Muscle of back (tissue), 11 donors: Measurements from ENCODE around the gene FBRSL1. TPM values are rescaled to one million over a fixed set of nuclear protein-coding genes. Genes with fewer than 3 reads are reported as not detected.
"Not testable (repeated sequence)": the region's sequence is repeated elsewhere in the genome, so short reads cannot be mapped to it uniquely, and the experiment has no call there.

Experiments used
- DNase-seq, 3 donors: peaks; one replicate each; pipeline versions ENCODE4 v3.0.0 to v3.0.0-alpha.2; 2013
- polyA plus RNA-seq, 10 donors: library from polyadenylated mRNA; unstranded; fragments of 120-200 nt; gene quantifications; one replicate each; pipeline ENCODE4 v1.2.1, GENCODE V29; 2013; ENCODE audit not compliant: insufficient read length in 10 of 10

Gene FBRSL1
- polyA plus RNA-seq, 10 donors, result 28.2 to 49.8 (median 41.7) TPM

DNA sequence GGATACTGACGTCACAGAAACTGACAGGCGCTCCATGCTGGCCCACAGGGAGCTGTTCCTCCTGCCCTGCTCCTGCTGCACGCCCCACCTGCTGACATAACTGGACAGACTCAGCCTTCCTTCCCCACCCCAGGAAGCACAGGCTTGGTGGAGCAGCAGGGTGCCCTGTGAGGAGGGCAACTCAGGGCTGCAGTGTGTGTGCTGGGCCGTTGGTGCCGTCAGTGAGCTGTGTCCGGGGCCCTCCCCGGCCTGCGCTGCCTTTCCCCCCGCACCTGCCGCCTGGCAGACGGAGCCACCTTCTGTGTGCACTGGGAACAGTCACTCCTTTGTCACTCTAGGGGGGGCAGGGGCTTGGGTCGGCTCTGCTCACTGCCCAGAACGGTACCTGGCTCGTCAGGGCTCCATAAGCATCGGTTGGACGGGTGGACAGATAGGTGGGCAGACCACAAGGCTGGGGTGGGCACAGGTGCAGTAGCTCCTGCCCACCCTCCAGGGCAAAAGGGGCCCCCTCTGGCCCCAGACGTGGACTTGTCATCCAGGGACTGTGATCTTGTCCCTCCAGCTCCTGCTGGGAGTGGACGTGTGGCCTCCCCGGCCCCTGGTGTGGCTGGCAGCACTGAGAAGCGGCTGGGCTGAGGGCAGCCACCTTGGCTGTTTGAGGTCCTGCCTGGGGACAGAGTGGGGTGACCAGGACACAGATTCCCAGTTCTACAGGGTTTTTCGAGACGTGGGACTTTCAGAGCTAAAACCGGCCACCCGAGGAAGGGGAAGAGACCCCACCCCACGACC, 32.8 kb downstream of the FBRSL1 start:
- DNase-seq, result no peak

DNA sequence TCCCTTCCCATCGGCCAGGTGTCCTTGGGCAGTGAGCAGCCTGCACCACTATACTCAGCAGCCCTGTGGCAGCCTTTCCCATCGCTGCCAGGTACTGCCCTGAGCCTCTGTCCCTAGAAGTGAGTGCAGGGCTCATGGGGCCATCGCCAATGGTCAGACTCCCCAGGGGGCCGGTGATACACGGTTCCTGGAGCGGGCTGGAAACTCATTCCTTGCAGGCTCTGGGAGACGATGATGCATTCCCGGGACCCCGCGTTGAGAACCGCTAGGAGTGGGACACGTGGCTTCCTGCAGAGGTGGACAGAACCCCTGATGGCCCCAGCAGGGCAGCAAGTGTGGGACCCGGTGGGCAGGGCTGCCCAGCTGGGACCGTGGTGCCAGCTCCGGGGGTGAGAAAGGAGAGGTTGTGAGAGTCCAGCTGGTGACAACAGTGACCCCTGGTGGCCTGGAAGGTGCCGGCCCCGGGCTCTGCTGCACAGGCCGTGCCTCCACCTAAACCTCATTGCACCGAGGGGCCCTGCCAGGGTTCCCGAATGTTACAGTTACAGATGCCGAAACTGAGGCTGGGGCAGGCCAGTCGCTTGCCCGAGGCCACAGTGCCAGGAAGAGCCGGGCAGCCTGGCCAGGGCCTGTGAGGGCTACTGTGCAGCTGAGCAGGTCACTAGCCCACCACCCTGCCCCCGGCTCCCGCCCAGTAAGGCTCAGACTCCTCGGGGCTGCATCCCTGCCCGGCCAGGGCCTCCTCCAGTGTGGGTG, 33.8 kb downstream of the FBRSL1 start:
- peak; percentile 34 to 76 (median 75) for DNase-seq

DNA sequence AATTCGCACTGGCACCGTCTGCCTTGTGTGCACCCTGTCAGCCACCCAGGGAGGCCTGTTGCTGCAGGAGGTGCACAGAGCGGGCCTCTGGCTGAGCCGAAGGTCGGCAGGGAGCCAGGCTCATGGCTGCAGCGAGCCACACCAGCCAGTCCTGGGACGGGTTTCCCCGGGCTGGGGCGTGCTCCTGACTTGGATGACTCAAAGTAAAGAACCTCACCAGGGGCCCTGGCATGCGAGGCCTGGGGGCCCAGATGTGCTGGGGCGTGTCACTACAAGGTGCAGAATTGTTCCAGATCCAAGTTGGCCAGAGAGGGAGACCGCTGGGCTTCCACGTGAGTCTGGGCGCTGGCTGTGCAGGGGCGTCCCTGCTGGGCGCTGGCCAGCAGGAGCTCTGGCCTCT, 34.5 kb downstream of the FBRSL1 start:
- no peak for DNase-seq

DNA sequence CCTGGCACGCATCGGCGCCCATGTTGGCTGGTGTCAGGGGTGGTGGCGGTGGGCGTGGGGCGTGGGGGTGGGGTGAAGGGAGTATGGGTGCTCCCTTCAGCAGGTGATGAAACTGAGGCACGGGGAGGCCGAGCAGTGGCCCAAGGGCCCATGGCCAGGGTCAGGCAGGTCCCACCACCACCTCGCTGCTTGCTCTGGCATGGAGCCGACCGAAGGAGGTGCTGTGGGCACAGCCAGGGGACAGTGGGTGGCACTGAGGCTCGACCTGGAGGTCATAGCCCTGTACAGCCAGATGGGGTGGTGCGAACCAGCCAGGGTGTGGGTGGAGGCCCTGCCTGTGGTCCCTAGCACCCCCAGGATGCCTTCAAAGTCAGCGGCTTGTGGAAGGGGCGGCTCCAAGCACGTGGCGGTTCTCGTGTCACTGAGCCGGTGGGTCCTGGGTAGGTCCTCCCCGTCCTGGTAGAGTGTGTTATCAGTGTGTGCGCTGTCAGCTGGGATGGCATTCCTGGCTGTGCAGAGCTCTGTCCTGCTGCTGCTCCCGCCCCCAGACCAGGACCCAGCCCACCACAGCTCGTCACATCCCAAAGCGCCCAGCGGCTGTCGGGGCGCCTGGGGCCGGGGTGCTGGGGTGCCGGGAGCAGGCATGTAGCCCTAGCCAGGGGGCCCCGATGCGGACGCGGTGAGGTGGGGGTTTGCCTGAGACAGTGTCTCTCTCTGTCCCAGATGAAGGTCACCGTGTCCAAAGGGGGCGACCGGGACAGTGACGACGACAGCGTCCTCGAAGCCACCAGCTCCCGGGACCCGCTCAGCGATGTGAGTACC, 35.3 kb downstream of the FBRSL1 start:
- no peak for DNase-seq

DNA sequence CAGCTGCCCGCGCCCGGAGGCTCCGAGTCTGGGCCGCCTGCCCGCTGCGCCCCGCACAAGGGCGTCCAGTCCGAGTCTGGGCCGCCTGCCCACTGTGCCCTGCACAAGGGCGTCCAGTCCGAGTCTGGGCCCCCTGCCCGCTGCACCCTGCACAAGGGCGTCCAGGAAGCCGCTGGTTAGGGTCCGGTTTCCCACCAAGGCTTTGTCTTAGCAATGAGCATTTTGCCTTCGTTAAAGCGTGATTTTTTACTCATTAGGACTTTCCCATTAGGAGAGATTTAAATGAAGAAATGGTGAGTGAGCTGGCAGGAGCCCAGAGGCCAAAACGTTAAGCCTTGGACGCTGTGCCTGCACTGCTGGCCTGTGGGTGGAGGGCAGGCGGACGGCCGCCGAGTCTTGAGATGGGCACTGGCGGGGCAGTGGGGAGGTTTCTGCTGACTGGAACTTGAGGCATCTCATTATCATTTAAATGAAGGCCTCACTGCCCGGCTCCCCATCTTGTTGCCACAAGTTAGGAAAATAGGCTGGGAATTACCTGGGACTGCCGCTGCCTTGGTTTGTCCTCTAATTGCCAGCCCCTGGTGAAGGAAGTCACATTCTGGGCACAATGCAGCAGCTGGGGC, 36.0 kb downstream of the FBRSL1 start:
- no peak for DNase-seq

DNA sequence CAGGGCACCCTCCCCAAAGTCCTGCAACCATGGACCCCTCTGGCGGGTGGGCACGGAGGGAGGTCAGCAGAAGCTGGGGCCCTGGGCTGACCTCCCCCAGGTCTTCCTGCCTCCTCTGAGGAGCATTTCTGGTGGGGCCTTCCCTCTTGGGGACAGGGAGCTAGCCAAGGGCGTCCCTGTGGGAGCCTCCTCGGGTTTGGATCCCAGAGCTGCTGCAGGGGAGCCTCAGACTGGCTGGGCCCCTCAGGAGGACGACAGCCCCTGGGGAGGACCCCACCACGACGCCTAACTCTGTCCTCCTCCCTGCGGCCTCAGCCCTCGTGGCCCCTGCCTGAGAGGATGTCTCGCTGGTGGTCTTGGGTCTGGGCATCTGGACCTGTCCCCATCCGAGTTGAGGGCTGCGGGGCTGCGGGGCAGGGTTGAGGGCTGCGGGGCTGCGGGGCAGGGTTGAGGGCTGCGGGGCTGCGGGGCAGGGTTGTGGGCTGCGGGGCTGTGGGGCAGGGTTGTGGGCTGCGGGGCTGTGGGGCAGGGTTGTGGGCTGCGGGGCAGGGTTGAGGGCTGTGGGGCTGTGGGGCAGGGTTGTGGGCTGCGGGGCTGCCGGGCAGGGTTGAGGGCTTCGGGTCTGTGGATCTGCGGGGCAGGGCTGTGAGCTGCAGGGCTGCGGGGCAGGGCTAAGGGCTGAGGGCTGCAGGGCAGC, 37.4 kb downstream of the FBRSL1 start:
- DNase-seq, result no peak

DNA sequence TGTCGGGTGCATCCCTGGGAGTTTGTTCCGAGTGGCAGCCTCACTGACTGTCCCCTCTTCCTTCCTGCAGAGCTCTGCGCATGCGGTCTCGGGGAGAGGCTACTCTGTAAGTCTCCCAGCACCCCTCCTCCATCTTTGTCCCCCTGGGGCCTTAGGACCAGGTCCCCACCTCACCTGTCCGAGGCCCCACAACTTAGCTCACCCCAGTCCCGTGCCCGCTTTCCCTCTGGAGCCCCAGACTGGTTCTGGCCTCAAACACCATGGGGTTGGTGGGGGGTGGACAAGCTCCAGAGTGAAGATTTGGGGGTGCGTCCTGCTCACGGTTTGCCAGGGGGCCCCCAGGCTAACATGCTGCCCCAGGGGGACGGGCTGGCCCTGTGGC, 37.9 kb downstream of the FBRSL1 start:
- DNase-seq, result no peak

DNA sequence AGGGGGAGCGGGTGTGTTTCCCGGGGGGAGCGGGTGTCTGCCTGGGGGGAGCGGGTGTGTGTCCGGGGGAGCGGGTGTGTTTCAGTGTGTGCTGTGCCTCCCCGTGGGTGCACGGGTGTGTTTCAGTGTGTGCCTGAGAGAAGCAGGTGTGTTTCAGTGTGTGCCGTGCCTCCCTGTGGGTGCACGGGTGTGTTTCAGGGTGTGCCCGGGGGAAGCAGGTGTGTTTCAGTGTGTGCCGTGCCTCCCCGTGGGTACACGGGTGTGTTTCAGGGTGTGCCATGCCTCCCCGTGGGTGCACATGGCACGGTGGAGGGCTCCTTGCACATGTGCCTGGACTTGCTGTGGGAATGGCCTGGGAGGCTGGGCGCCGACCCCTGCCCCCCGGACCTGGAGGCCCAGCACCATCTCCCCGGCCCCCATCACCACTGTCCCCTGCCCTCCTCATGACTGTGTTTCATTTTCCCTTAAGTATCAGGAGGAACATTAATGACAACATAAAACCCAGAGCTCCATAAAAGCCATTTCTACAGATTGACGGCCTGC, 38.7 kb downstream of the FBRSL1 start:
- no peak for DNase-seq

DNA sequence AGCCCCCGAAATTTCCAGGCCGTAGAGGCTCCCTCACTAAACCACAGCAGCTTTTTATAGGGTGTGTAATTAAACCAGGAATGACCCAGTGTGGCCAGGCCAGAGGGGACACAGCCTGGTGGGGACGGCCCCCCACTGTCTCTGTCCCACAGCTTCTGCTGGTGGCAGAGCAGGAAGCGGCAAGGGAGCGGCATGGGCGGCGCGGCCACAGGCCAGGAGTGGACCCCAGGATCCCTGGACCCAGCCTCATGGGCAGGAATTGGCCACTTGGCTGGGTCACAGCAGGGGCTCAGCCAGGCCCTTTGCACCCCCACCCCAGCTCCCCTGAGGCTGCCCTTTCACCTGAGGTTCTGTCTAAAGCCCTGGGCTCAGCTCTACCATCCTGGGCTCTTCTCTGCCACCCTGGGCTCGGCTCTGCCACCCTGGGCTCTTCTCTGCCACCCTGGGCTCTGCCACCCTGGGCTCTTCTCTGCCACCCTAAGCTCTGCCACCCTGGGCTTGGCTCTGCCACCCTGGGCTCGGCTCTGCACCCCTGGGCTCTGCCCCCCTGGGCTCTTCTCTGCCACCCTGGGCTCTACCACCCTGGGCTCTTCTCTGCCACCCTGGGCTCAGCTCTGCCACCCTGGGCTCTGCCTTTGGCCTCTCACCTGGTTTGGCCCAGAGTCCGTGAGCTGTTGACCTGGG, 39.3 kb downstream of the FBRSL1 start:
- DNase-seq, result no peak

DNA sequence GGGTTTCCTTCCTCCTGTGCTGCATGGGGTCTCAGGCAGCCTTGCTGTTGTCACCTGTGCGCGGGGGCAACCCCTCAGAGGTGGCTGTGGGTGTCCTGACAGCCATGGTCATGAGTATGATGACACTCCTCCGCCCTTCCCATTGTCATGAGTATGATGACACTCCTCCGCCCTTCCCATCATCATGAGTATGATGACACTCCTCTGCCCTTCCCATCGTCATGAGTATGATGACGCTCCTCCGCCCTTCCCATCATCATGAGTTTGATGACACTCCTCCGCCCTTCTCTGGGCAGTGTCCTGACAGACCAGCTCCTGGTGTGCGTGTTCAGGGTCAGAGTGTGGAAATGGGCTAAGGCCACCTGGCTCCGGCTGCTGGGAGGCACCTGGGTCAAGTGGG, 40.0 kb downstream of the FBRSL1 start:
- DNase-seq, result no peak

DNA sequence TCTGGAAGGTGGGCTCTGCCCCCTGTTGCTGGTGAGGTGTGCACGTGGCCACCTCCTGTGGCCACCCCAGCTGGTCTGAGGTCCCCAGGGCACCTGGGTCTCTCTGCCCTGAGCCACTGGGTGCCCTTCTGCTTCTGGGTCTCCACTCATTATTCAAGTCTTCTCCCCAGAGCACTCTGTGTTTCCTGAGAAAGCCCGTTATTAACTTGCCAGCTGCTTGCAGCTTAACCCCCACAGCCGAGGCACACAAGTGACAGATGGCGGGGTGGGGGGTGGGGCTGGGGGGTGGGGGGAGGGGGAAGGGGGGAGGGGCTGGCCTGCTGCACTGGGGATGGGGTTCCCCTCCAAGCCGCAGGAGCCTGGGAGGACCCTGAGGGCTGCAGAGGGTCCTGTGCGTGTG, 40.5 kb downstream of the FBRSL1 start:
- no peak for DNase-seq

DNA sequence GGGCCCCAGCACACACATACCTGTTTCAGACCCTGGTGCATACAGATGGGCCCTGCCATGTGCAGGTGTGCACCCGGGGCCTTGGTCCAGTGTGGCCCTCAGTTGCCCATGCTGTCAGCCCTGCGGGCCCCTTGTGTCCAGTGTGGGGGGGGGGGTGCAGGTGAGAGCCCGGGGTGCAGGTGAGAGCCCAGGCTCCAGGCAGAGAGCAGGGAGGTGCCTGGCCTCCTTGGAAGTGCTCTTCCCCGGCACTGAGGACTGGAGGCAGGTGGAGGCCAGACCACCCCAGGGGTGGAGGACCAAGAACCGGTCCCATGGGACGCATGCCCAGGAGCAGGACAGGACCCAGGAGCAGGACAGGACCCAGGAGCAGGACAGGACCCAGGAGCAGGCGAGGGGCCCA, 40.9 kb downstream of the FBRSL1 start:
- no peak for DNase-seq

DNA sequence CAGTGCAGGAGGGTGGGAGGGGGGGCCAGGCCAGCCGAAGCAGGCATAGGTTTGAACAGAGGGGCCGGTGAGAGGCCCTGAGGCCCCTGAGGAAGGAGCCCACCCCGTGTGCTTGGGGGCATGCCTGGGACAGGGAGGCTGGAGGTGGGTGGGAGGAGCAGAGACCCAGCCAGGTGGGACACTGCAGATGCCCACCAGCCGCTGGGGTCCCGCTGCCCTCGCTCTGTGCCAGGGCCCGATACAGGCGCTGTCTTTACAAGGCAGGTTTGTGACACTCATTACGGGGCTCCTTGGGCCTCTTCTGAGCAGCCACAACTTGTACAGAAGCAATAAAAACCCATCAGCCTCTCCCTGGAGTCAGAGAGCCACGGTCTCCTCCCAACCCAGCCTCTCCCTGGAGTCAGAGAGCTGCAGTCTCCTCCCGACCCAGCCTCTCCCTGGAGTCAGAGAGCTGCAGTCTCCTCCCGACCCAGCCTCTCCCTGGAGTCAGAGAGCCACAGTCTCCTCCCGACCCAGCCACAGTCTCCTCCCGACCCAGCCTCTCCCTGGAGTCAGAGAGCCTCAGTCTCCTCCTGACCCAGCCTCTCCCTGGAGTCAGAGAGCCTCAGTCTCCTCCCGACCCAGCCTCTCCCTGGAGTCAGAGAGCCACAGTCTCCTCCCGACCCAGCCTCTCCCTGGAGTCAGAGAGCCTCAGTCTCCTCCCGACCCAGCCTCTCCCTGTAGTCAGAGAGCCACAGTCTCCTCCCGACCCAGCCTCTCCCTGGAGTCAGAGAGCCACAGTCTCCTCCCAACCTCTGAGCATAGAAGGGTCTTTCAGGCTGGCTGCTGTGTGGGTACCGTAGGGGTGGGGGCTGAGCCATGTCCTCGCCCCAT, 43.0 kb downstream of the FBRSL1 start:
- not testable (repeated sequence) for DNase-seq

DNA sequence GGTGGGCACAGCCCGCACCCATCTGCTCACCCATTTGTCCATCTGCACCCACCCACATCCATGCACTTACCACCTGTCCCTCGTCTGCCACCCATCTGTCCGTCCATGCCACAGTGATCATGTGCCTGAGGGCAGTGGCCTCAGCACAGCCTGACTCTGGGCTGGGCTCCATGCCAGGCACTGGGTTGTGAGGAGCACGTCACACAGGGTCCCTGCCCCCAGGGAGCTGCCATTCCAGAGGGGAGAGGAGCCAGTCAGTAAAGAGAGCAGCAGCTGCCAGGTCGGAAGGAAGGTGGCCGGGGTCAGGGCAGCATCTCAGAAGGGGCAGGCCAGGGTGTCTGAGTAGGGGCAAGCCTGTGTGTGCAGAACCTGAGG, 43.6 kb downstream of the FBRSL1 start:
- no peak for DNase-seq

DNA sequence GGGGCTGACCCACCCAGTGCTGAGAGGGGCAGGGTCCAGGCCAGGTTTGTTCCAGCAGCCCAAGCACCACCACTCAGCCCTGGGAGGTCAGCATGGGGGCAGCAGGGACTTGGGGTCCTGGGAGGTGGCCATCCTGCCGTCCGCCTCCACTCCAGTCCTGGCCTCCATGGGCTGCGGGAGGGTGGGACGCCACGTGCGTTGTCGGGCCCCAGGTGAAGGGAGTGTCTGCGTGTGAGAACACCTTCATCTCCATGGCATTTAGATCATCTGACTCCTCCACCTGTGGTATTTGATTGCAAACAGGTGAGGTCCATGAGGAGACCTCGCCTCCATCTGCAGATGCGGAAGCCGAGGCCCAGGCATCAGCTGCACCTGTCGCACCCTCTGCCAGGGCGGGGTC, 44.1 kb downstream of the FBRSL1 start:
- no peak for DNase-seq

DNA sequence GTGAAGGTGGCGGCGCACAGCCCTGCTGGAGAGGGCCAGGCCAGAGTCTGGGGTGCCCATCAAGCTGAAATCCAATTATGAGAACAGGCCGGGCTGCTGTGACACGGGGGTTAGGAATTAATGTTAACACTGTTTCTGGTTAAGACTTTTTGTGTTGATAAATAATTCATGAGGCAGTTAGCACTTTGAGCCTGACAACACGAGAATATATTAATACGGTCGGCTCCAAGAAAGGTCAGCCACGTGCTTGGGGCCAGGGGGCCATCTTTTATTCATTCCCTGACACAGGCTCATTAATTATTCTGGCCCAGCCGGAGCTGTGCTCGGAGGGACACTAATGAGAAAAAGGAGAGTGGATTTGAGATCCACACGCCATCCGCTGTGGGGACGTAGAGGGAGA, 45.1 kb downstream of the FBRSL1 start:
- DNase-seq, result no peak

DNA sequence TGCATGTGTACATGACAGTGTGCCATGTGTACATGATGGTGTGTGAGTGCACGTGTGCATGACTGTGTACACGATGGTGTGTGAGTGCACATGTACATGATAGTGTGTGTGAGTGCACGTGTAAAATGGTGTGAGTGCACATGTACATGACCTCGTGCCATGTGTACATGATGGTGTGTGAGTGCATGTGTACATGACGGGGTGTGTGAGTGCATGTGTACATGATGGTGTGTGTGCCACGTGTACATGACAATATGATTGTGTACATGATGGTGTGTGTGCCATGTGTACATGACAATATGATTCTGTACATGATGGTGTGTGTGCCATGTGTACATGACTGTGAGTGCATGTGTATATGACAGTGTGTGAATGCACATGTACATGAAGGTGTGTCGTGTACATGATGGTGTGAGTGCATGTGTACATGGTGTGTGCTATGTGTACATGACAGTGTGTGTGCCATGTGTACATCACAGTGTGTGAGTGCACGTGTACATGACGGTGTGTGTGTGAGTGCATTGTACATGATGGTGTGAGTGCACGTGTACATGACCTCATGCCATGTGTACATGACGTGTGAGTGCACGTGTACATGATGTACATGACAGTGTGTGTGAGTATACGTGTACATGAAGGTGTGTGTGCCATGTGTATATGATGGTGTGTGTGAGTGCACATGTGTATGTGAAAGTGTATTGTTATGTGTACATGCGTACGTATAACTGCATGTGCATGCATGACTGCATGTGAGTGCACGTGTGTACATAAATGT, 46.3 kb downstream of the FBRSL1 start:
- DNase-seq, result no peak

DNA sequence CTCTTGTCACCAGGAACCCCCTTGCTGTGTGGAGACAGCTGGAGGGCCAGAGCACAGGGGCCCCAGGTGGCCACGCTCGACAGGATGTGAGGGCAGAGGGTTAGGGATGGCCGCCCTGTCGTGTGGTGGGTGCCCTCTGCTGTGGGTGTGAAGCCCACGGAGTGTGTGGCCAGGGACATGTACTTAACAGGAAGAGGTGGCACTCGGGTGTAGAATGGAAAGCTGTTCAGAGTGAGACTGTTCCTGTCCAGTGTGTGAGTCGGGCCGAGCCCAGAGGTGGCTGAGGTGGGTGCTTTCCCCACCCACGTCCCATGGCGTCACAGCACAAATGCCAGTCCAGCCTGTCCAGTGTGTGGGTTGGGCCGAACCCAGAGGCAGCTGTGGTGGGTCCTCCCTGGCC, 47.1 kb downstream of the FBRSL1 start:
- DNase-seq, result no peak
